Right atrium auricular region (tissue), 2 donors: ENCODE data around the gene CD34. TPM values are rescaled to one million over a fixed set of nuclear protein-coding genes. Genes with fewer than 3 reads are reported as not detected.
A peak's percentile ranks its signal among the peaks of the same experiment; 100 is the strongest.

Experiments
- DNase-seq: peaks from one replicate; pipeline ENCODE4 v3.0.0-alpha.2; 2019; ENCODE audit warnings: low spot score
- H3K27ac ChIP-seq, 2 donors: fragments of 200-600 bp; sonication (generic); 1 replicate in 1 of 2; 2 replicates in 1 of 2; pipeline ENCODE4 v1.5.1; 2016 to 2019
- H3K27me3 ChIP-seq, 2 donors: fragments of 200-600 bp; sonication (generic); one replicate each; pipeline versions ENCODE4 v1.5.1 to v1.6.0; 2017 to 2019
- H3K36me3 ChIP-seq: fragments of 200-600 bp; sonication (generic); one replicate; pipeline ENCODE4 v1.5.1; 2016
- H3K4me1 ChIP-seq, 2 donors: fragments of 200-600 bp; sonication (generic); one replicate each; pipeline versions ENCODE4 v1.5.1 to v1.6.0; 2017 to 2019
- H3K4me3 ChIP-seq, 2 donors: fragments of 200-600 bp; sonication (generic); 1 replicate in 1 of 2; 2 replicates in 1 of 2; pipeline ENCODE4 v1.5.1; 2017 to 2019; ENCODE audit warnings: mild to moderate bottlenecking in 1 of 2, moderate library complexity in 1 of 2
- H3K9me3 ChIP-seq, 2 donors: fragments of 200-600 bp; sonication (generic); one replicate each; pipeline ENCODE4 v1.5.1; 2019
- CTCF ChIP-seq, 2 donors: fragments of 200-600 bp; sonication (generic); IDR thresholded peaks; one replicate each; pipeline ENCODE4 v1.5.1; 2019; ENCODE audit warnings: antibody characterized with exemption in 2 of 2
- total RNA-seq, 2 donors: library from RNA; depleted of rRNA; stranded (reverse); fragments of >200 nt; gene quantifications; one replicate each; pipeline ENCODE4 v1.1.0, GENCODE V29; 2016

CD34 gene
- total RNA-seq, 2 donors from 2014 or later, result 76.7 to 76.8 TPM

- no peak for TF ChIP-seq CTCF (IDR thresholded peaks at IDR 0.05)
- Histone ChIP-seq H3K27me3 (no peaks in the 10 kb centered on the region), H3K4me1 (peaks cover 0 to 43% of the 10 kb centered on the region in 2 donors), H3K4me3 (no peak overlapping the region), H3K27ac (no peak overlapping the region), H3K36me3 (peaks cover 10% of the 10 kb centered on the region), H3K9me3 (no peaks in the 10 kb centered on the region)
- DNase-seq, result no peak
Observed at GRCh38 chr1:207896547-207896946, 14.4 kb downstream of the CD34 start.

- DNase-seq, result no peak
Observed at GRCh38 chr1:207894704-207895103, 16.2 kb downstream of the CD34 start.

GRCh38 chr1:207893737-207894582 is 17.0 kb downstream of the CD34 start:
- Histone ChIP-seq H3K27ac (no peak overlapping the region), H3K27me3 (no peaks in the 10 kb centered on the region), H3K36me3 (peaks cover 9% of the 10 kb centered on the region), H3K4me3 (no peak overlapping the region), H3K9me3 (no peaks in the 10 kb centered on the region), H3K4me1 (peaks cover 0 to 64% of the 10 kb centered on the region in 2 donors)
- TF ChIP-seq CTCF (IDR thresholded peaks at IDR 0.05), result no peak
- DNase-seq, result no peak

More at GRCh38 chr1:207894704-207895103, 16.2 kb downstream of the CD34 start:
- Histone ChIP-seq H3K4me3 (no peak overlapping the region), H3K9me3 (no peaks in the 10 kb centered on the region), H3K4me1 (peaks cover 0 to 57% of the 10 kb centered on the region in 2 donors), H3K27me3 (no peaks in the 10 kb centered on the region), H3K36me3 (peaks cover 10% of the 10 kb centered on the region), H3K27ac (no peak overlapping the region)
- TF ChIP-seq CTCF (IDR thresholded peaks at IDR 0.05), result no peak

- Histone ChIP-seq H3K27me3 (no peaks in the 10 kb centered on the region), H3K27ac (no peak overlapping the region), H3K4me3 (no peak overlapping the region), H3K36me3 (peaks cover 2% of the 10 kb centered on the region), H3K4me1 (peaks cover 0 to 63% of the 10 kb centered on the region in 2 donors), H3K9me3 (no peaks in the 10 kb centered on the region)
- DNase-seq, result no peak
- TF ChIP-seq CTCF (IDR thresholded peaks at IDR 0.05), result no peak
Observed at GRCh38 chr1:207892764-207893163, 18.2 kb downstream of the CD34 start.

GRCh38 chr1:207891148-207891547 is 19.8 kb downstream of the CD34 start:
- Histone ChIP-seq H3K27ac (peak overlapping the region; percentile 68 to 73), H3K9me3 (no peaks in the 10 kb centered on the region), H3K27me3 (no peaks in the 10 kb centered on the region), H3K4me3 (no peak overlapping the region), H3K4me1 (peaks cover 0 to 71% of the 10 kb centered on the region in 2 donors), H3K36me3 (peaks cover 7% of the 10 kb centered on the region)
- TF ChIP-seq CTCF (IDR thresholded peaks at IDR 0.05), result no peak
- DNase-seq, result no peak
